Keratinocyte (primary cell): ENCODE data around the gene AJAP1.

Experiments
- EZH2 ChIP-seq: IDR thresholded peaks from one replicate; pipeline ENCODE4 v1.6.1; 2012; ENCODE audit warnings: inconsistent platforms, mild to moderate bottlenecking, low read length, moderate library complexity
- TF ChIP-seq, protein P1 (sequence below), 3 experiments: IDR thresholded peaks in 1 of 3; conservative IDR thresholded peaks in 1 of 3; optimal IDR thresholded peaks in 1 of 3; 2 replicates in 2 of 3; 3 replicates in 1 of 3; pipeline versions ENCODE3 to v1.5.1; 2011; ENCODE audit warnings: low read length in 3 of 3, mild to moderate bottlenecking in 3 of 3, moderate library complexity in 2 of 3, control low read depth in 1 of 3, inconsistent platforms in 1 of 3; ENCODE audit not compliant: insufficient read depth in 2 of 3; ENCODE audit errors: extremely low read depth in 1 of 3

DNA sequence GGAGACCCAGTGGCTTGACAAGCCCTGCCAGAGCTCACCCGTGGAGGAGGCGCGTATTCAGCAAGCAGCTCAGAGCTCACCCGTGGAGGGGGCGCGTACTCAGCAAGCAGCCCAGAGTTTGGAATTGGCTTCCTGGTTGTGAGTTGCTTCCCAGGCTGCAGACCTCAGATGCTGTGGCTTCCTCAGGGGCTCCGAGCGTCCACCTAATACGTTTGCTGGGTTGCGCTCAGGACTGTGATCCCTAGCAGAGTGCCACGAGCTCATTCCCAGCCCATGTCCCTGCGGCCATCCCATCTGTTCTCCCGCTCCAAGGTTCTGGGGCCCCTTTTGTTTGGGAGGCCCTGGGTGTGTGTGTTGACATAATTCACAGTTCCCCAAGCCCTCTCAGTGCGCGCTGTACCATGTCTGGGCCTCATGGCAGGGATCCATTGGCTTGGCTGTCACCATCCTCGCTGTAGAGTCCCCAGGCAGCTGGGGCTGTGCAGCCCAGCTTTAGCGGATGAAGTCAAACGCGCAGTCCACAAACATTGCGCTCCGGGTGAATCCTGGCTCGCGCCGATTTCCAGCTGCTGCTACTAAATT is 3.6 kb downstream of the AJAP1 start:
- TF ChIP-seq, protein P1, sequence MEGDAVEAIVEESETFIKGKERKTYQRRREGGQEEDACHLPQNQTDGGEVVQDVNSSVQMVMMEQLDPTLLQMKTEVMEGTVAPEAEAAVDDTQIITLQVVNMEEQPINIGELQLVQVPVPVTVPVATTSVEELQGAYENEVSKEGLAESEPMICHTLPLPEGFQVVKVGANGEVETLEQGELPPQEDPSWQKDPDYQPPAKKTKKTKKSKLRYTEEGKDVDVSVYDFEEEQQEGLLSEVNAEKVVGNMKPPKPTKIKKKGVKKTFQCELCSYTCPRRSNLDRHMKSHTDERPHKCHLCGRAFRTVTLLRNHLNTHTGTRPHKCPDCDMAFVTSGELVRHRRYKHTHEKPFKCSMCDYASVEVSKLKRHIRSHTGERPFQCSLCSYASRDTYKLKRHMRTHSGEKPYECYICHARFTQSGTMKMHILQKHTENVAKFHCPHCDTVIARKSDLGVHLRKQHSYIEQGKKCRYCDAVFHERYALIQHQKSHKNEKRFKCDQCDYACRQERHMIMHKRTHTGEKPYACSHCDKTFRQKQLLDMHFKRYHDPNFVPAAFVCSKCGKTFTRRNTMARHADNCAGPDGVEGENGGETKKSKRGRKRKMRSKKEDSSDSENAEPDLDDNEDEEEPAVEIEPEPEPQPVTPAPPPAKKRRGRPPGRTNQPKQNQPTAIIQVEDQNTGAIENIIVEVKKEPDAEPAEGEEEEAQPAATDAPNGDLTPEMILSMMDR (optimal IDR thresholded peaks at IDR 0.05 in 1 of 3, IDR thresholded peaks at IDR 0.05 in 1 of 3, conservative IDR thresholded peaks at IDR 0.05 in 1 of 3; ENCODE audit: extremely low read depth in 1 of 3, insufficient read depth in 2 of 3, low read length in 3 of 3) = no peak
- TF ChIP-seq EZH2 = no peak
